ENCODE measurements around the gene INTS11.

DNA sequence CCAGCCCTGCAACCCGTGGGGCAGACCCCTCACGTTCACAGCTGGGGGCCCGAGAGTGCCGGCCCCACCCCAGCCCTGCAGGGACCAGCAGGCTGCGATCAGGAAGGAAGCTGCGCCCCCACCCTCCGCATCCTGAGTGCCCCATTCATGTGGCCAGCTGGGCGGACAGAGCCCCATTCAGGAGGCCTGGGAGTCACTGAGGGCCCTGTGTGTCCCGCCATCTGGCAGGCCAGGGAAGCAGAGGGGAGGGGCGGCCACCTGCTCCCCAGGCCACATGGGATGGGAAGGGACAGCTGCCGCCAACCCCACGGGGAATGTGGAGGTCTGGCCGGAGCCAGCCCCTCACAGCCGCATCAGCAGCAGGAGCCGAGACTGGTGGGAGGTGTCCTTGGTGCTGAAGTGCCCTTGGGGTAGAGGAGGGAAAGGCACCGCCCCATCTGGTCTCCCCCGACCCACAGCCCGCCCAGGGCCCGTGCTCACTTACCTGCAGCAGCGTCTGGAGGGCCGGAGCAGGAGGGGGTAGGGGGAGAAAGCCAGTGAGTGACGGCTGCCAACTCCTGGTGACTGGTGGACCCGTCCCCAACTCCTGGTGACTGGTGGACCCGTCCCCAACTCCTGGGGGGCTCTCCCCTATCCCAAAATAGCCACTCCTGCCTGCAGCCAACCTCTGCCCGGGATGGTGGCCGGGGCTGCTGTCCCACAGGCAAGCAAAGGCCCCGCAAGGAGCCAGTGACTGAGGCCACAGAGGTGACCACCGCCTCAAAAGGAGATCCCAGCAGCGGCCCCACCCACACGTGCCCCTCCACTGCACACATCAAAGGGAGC lies 25.4 kb downstream of the INTS11 start:
- TF ChIP-seq, protein P1, sequence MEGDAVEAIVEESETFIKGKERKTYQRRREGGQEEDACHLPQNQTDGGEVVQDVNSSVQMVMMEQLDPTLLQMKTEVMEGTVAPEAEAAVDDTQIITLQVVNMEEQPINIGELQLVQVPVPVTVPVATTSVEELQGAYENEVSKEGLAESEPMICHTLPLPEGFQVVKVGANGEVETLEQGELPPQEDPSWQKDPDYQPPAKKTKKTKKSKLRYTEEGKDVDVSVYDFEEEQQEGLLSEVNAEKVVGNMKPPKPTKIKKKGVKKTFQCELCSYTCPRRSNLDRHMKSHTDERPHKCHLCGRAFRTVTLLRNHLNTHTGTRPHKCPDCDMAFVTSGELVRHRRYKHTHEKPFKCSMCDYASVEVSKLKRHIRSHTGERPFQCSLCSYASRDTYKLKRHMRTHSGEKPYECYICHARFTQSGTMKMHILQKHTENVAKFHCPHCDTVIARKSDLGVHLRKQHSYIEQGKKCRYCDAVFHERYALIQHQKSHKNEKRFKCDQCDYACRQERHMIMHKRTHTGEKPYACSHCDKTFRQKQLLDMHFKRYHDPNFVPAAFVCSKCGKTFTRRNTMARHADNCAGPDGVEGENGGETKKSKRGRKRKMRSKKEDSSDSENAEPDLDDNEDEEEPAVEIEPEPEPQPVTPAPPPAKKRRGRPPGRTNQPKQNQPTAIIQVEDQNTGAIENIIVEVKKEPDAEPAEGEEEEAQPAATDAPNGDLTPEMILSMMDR (IDR thresholded peaks at IDR 0.05; ENCODE audit: insufficient read depth, low read depth, low read length) = no peak
- TF ChIP-seq EZH2 (IDR thresholded peaks at IDR 0.05; ENCODE audit: insufficient read depth, low read length) = no peak

Measured in astrocyte (in vitro differentiated cells and primary cell).